Activated CD4-positive, alpha-beta T cell treated with anti-CD3 and anti-CD28 coated beads, Interleukin-2, amount 50 U/mL, for 48 hours (primary cell): Measurements from ENCODE around the gene GSTM5.
"Not testable (repeated sequence)": the region's sequence is repeated elsewhere in the genome, so short reads cannot be mapped to it uniquely, and the experiment has no call there.

Experiments used
- DNase-seq, 2 experiments: peaks; one replicate each; pipeline ENCODE4 v3.0.0-alpha.2; 2020

The GSTM5 gene

GRCh38 chr1:109697861-109698260, 14.2 kb upstream of the GSTM5 start:
- not testable (repeated sequence) for DNase-seq

DNA sequence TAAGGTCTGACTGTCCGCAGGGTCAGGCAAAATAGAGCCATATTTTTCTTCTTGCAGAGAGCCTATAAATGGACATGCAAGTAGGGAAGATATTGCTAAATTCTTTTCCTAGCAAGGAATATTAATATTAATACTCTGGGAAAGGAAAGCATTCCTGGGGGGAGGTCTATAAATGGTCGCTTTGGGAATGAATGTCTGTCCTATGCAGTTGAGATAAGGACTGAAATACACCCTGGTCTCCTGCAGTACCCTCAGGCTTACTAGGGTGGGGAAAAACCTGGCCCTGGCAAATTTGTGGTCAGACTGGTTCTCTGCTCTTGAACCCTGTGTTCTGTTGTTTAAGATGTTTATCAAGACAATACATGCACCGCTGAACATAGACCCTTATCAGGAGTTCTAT, 9.1 kb upstream of the GSTM5 start:
- DNase-seq, result not testable (repeated sequence)

DNA sequence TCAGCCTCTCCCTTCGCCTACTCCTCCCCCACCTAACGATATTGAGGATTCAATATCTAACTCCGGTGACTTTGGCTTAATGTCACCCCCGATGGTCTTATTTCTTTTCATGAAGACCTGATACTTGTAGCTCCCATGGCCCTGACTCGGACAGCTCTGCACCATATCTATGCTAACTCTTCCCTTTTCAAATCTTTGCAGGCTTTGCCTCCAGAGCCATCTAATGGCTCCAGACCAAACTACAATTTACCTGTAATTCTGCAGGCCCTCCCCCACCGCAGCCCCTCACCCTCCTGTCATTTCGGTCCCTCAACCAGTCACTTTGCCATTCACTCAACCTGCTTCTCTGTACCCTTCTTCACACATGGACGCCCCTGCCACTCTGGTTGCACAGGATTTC, 7.9 kb upstream of the GSTM5 start:
- no peak for DNase-seq

DNA sequence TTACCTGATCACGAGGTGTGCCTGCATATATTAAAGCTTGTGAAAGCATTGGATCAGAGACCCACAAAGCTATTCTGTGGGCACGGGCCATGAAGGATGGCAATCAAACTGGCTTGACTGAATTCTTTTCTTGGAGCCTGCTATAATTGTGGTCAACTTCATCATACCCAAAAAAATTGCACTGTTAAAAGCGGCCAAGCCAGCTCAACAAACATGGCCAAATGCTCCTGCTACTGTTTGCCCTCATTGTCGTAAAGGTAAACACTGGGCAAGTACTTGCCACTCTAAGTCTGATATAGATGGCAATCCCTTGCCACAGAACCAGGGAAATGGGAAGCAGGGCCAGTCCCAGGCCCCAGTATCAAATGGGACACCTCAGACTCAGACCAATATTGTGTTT, 6.6 kb upstream of the GSTM5 start:
- no peak for DNase-seq

DNA sequence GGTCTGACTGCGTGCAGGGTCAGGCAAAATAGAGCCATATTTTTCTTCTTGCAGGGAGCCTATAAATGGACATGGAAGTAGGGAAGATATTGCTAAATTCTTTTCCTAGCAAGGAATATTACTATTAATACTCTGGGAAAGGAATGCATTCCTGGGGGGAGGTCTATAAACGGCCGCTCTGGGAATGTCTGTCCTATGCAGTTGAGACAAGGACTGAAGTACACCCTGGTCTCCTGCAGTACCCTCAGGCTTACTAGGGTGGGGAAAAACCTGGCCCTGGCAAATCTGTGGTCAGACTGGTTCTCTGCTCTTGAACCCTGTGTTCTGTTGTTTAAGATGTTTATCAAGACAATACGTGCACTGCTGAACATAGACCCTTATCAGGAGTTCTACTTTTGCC, 3.1 kb upstream of the GSTM5 start:
- not testable (repeated sequence) for DNase-seq

DNA sequence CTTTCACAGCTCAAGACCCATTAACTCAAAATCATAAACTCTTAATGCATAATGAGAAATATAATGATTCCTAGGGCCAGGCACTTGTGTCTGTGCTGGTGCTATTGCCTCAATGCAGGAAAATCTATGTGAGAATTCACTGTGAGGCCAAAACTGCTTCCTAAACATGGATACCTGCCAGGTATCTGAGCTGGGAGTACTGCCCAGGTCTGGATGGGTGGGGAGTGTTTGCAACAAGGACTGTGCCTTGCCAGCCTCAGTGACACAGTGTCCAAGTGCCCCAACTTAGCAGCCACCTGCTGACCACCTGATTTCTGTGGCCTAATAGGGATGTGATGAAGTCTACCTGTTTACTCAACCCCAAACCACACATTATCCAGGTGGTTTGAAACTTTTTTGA, 2.2 kb upstream of the GSTM5 start:
- not testable (repeated sequence) for DNase-seq

- no peak for DNase-seq
Measured at GRCh38 chr1:109712321-109712864, 342 bp downstream of the GSTM5 start.

- DNase-seq, result no peak
Measured at GRCh38 chr1:109713636-109714035, 1.6 kb downstream of the GSTM5 start.

DNA sequence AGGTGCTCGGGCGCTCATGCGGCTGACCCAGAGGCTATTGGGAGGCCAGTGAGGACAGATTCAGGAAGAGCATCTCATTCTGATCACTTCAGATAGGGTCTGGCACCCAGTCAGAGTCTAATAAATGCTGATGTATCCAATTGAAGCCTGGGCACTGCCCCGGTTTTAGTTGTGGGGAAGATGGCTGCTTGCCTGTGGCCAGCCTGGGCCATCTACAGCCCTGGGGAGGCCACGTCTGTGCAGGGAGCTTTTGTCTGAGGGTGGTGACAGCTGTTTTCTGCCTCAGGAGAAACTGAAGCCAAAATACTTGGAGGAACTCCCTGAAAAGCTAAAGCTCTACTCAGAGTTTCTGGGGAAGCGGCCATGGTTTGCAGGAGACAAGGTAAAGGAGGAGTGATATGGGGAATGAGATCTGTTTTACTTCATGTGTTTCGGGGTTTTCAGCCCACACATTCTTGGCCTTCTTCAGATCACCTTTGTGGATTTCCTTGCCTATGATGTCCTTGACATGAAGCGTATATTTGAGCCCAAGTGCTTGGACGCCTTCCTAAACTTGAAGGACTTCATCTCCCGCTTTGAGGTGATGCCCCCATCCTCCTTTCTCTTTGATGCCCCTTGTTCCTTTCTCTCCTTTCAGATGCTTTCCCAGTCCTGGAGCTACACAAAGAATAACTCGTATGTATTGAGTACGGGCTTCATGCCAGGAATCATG, 2.8 kb downstream of the GSTM5 start:
- DNase-seq, result no peak

GRCh38 chr1:109716121-109716520, 4.1 kb downstream of the GSTM5 start:
- DNase-seq, result no peak

- no peak for DNase-seq
Measured at GRCh38 chr1:109716570-109717090, 4.6 kb downstream of the GSTM5 start.

DNA sequence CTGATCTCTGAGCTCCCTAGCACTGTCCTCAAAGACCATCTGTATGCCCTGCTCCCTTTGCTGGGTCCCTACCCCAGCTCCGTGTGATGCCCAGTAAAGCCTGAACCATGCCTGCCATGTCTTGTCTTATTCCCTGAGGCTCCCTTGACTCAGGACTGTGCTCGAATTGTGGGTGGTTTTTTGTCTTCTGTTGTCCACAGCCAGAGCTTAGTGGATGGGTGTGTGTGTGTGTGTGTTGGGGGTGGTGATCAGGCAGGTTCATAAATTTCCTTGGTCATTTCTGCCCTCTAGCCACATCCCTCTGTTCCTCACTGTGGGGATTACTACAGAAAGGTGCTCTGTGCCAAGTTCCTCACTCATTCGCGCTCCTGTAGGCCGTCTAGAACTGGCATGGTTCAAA, 5.7 kb downstream of the GSTM5 start:
- DNase-seq, result no peak

DNA sequence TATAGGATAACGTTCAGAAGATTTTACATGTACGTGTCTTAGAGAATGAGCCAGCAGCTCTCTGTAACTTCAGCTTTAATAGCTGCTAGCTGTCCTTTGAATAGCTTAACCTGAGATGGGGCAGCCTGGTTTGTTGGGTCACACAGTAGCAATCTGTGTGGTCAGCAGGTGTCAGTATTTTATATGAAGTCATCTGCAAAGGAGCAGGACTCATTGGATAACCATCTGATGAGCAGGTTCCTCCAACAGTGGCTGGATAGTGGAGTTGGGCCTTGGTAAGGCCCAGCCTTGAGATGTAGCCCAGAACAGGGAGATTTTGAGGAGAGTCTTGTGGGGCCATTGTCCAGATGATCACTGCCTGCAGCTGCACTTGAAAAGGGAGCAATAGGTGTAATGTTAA, 6.4 kb downstream of the GSTM5 start:
- DNase-seq, result no peak

DNA sequence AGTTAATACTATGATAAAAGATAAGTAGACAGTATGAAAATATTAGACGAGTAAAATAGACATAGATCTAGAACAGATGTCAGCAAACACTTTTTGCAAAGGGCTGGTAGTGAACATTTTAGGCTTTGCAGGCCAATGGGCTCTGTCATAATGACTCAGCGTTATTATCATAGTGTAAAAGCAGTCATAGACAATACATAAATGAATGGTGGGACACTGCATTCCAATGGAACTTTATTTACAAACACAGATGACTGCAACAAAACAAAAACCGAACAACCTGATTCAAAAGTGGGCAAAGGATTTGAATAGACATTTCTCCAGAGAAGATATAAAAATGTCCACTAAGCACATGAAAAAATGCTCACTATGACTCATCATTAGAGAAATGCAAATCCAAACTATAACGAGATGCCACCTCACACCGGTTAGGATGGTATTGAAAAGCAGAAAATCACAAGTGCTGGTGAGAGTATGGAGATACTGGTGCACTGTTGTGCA, 7.3 kb downstream of the GSTM5 start:
- DNase-seq, result no peak

GRCh38 chr1:109721042-109721441, 9.0 kb downstream of the GSTM5 start:
- no peak for DNase-seq

DNA sequence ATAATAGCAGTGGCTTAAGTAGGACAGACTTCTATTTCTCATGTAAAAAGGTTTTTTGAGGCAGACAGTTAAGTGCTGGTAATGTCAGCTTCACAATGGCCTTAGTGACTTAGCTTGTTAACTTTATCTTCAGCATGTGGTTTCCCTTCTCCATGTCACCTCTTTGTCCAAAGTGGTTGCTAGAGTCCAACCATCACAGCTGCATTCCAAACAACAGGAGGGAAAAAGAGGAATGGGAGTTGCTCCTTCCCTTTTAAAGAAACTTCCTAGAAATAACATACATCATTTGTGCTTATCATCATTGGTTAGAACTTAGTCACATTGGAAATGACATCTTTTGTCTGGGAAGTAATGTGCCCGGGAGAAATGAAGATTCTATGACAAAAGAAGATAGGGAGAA, 9.9 kb downstream of the GSTM5 start:
- no peak for DNase-seq

DNA sequence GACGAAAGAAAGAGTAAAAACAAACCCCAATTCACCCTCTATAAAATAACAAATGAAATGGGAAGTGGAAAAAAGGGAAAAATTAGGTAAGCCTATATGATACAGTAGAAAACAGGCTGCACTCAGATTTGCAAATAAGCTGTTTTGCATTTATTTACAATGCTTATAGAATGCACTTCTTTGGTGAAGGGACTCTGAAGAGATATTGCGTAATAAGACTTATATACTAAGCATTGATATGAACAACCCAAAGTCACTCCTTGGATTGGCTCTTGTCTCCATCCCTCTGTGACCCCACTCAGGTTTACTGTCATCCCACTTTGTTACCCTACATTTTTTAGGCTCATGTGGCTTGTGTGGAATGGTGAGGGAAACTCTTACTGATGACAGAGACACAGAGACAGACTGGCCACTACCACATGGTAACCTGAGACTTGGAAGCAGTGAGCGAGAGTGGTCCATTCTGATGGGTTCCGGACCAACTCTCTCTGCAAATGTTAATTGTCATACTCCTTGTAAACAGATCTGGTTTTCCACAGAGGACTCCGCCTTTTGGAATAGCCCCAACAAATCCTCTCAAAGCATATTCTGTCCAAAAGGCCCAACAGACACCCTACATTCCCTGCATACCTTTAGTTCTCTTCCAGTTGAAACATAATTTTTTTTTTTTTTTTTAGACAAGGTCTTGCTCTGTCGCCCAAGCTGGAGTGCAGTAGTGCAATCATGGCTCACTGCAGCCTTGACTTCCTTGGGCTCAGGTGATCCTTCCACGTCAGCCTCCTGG, 11.0 kb downstream of the GSTM5 start:
- no peak for DNase-seq

DNA sequence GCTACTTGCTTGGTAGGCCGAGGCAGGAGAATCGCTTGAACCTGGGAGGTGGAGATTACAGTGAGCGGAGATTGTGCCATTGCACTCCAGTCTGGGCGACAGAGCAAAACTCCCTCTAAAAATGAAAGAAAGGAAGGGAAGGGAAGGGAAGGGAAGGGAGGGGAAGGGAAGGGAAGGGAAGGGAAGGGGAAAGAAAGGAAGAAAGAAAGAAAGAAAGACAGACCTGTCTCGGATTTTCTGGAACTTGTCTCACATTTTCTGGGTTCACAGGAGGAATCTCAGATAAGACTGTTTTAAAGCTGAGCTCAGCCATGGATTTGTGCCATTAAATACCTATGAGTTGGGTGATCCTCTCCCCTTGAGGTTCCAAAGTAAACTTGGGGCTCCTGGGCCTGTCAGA, 12.9 kb downstream of the GSTM5 start:
- DNase-seq, result no peak

GRCh38 chr1:109725510-109725909, 13.5 kb downstream of the GSTM5 start:
- DNase-seq, result no peak

DNA sequence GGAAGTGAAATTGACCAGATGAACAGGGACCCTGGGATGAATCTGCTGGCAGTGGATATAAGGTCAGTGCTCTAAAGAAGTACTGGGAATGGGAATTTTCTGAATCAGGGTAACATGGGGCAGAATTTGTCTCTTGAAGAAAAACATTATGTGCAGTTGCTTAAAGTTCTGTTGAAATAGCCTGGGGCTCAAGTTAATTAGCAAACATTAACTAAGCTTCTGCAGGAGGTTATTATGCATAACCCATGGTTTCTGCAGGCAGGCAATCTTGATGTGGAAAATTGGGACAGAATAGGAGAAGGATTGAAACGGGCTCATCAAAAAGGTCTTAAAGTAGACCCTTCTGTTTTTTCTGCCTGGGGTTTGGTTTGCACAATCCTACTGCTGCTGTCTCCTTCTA, 14.0 kb downstream of the GSTM5 start:
- DNase-seq, result no peak

GRCh38 chr1:109726728-109727373, 14.8 kb downstream of the GSTM5 start:
- DNase-seq, result no peak

- no peak for DNase-seq
Measured at GRCh38 chr1:109728870-109729269, 16.8 kb downstream of the GSTM5 start.

- DNase-seq, result no peak
Measured at GRCh38 chr1:109730666-109731065, 18.6 kb downstream of the GSTM5 start.
